GM12878 (cell line): ENCODE measurements around the gene AKAP13. TPM values are rescaled to one million over a fixed set of nuclear protein-coding genes. Genes with fewer than 3 reads are reported as not detected.
A peak's percentile ranks its signal among the peaks of the same experiment; 100 is the strongest.

Source experiments
- ATAC-seq: fragments of 200-7000 bp; cut with Tn5 transposase; 3 replicates; pipeline ENCODE4 v1.9.1; 2020; ENCODE audit warnings: mild to moderate bottlenecking, moderate library complexity
- BruUV-seq: library from RNA; stranded (reverse); fragments of 400-500 nt; replicated peaks from 2 replicates; lab custom pipeline; 2021; lab: Mats Ljungman, UMichigan
- CTCF ChIA-PET: fragments of 300-600 bp; sonication (Branson Sonifier 250); formaldehyde crosslinking; extraction: SDS; loops from one replicate; lab custom pipeline; 2021; ENCODE audit warnings: inconsistent platforms; lab: Yijun Ruan, JAX
- POLR2A ChIA-PET: fragments of 350-600 bp; formaldehyde crosslinking; extraction: SDS; loops from one replicate; lab custom pipeline; 2021; ENCODE audit warnings: inconsistent platforms; lab: Charles Lee
- RAD21 ChIA-PET: fragments of 300-600 bp; sonication (Branson Sonifier 250); formaldehyde crosslinking; loops from one replicate; lab custom pipeline; 2023; ENCODE audit warnings: antibody characterized with exemption; ENCODE audit not compliant: unreplicated experiment; lab: Charles Lee
- SMC1A ChIA-PET: fragments of 300-600 bp; sonication (Branson Sonifier 250); formaldehyde crosslinking; loops from one replicate; lab custom pipeline; 2023; ENCODE audit not compliant: unreplicated experiment, uncharacterized antibody; lab: Charles Lee
- DNase-seq: peaks from one replicate; pipeline ENCODE4 v3.0.0-alpha.2; 2011; ENCODE audit warnings: low read depth, low spot score
- FAIRE-seq: peaks from 3 replicates; lab custom pipeline; 2011; peaks lifted over from hg19 to GRCh38; lab: Jason Lieb, UNC
- H2AFZ ChIP-seq: 2 replicates; pipeline ENCODE4 v1.6.0; 2011; ENCODE audit warnings: low read depth, low read length, control low read depth; ENCODE audit not compliant: control insufficient read depth
- H3K27ac ChIP-seq: 2 replicates; pipeline ENCODE4 v1.5.1; 2011; ENCODE audit warnings: control low read depth; ENCODE audit not compliant: control insufficient read depth, insufficient read depth
- H3K27me3 ChIP-seq, 2 experiments: replicated peaks in 1 of 2; 2 replicates each; pipeline versions ENCODE4 v1.6.0 to v1.6.1; 2011; ENCODE audit warnings: low read length in 1 of 2; ENCODE audit not compliant: control insufficient read depth in 2 of 2, insufficient read depth in 2 of 2
- H3K36me3 ChIP-seq, 2 experiments: 2 replicates each; pipeline ENCODE4 v1.5.1; 2011; ENCODE audit warnings: low read length in 1 of 2; ENCODE audit not compliant: control insufficient read depth in 2 of 2, insufficient read depth in 2 of 2
- H3K4me1 ChIP-seq: 2 replicates; pipeline ENCODE4 v1.6.1; 2011; ENCODE audit warnings: mild to moderate bottlenecking, low read length, moderate library complexity, mixed read lengths; ENCODE audit not compliant: control insufficient read depth, insufficient read depth
- H3K4me2 ChIP-seq: 2 replicates; pipeline ENCODE4 v1.6.0; 2011; ENCODE audit warnings: control low read depth; ENCODE audit not compliant: control insufficient read depth, insufficient read depth
- H3K4me3 ChIP-seq: fragments of 200-600 bp; sonication (generic); 2 replicates; pipeline ENCODE4 v1.5.1; 2016
- H3K79me2 ChIP-seq: 2 replicates; pipeline ENCODE4 v1.6.0; 2011; ENCODE audit warnings: low read length; ENCODE audit not compliant: control insufficient read depth, insufficient read depth
- H3K9ac ChIP-seq: 2 replicates; pipeline ENCODE4 v1.8.0; 2011; ENCODE audit warnings: low read length, control low read depth, mixed read lengths; ENCODE audit not compliant: control insufficient read depth, insufficient read depth
- H3K9me3 ChIP-seq: replicated peaks from 3 replicates; pipeline ENCODE4 v1.5.1; 2011; ENCODE audit warnings: mild to moderate bottlenecking, low read length; ENCODE audit not compliant: control insufficient read depth, insufficient read depth
- H4K20me1 ChIP-seq: 2 replicates; pipeline ENCODE4 v1.6.0; 2011; ENCODE audit not compliant: control insufficient read depth, insufficient read depth
- BHLHE40 ChIP-seq, 2 experiments: fragments of 450-650 bp in 1 of 2; IDR thresholded peaks; 2 replicates each; pipeline ENCODE4 v1.6.1; 2011 to 2017; ENCODE audit warnings: low read depth in 2 of 2, borderline replicate concordance in 1 of 2, improper control_type of control experiment in 1 of 2, low read length in 1 of 2, mild to moderate bottlenecking in 1 of 2
- HDAC2 ChIP-seq: fragments of 200-600 bp; sonication (generic); IDR thresholded peaks from 2 replicates; pipeline ENCODE4 v1.6.1; 2017
- HDGF ChIP-seq: fragments of 450-650 bp; IDR thresholded peaks from 2 replicates; pipeline ENCODE4 v1.6.1; 2016; ENCODE audit warnings: antibody characterized with exemption
- MTA3 ChIP-seq: IDR thresholded peaks from 2 replicates; pipeline ENCODE4 v1.6.1; 2012; ENCODE audit warnings: low read length, inconsistent platforms, borderline replicate concordance
- RAD51 ChIP-seq: fragments of 450-650 bp; IDR thresholded peaks from 2 replicates; pipeline ENCODE4 v1.6.1; 2016; ENCODE audit warnings: moderate library complexity, mild to moderate bottlenecking, inconsistent platforms
- RBBP5 ChIP-seq: fragments of 200-600 bp; sonication (generic); conservative IDR thresholded peaks from 2 replicates; pipeline ENCODE4 v1.6.1; 2016
- RUNX3 ChIP-seq: IDR thresholded peaks from 2 replicates; pipeline ENCODE4 v1.6.1; 2012; ENCODE audit warnings: low read length, inconsistent platforms
- SREBF2 ChIP-seq: IDR thresholded peaks from 2 replicates; pipeline ENCODE4 v1.6.1; 2012; ENCODE audit warnings: mild to moderate bottlenecking, low read length
- SUZ12 ChIP-seq: fragments of 200-600 bp; sonication (generic); IDR thresholded peaks from one replicate; pipeline ENCODE4 v1.6.1; 2018; ENCODE audit warnings: antibody characterized with exemption, mild to moderate bottlenecking; ENCODE audit not compliant: unreplicated experiment
- ZNF217 ChIP-seq: fragments of 450-650 bp; IDR thresholded peaks from 2 replicates; pipeline ENCODE4 v1.6.1; 2017; ENCODE audit warnings: antibody characterized with exemption, mild to moderate bottlenecking
- whole genome bisulfite sequencing: methylation state at CpG from one replicate; pipeline ENCODE4 v1.1.6; 2016; ENCODE audit warnings: low lambda C conversion rate; ENCODE audit not compliant: insufficient replicate concordance, insufficient coverage; ENCODE audit errors: missing lambda C conversion rate; 5-methylcytosine and 5-hydroxymethylcytosine counted together
- in situ Hi-C: fragments of 300-500 bp; cut with MboI; formaldehyde crosslinking; loops from 9 replicates; pipeline ENCODE4 v1.14.3; 2018; ENCODE audit warnings: mixed read lengths
- intact Hi-C: fragments of 100-400 bp; cut with micrococcal nuclease; formaldehyde crosslinking; loops from one replicate; pipeline ENCODE4 v1.14.2; 2022; ENCODE audit not compliant: unreplicated experiment
- polyA plus RNA-seq, 11 experiments: library from polyadenylated mRNA; depleted of rRNA in 4 of 11; unstranded in 6 of 11; stranded (reverse) in 5 of 11; fragments of >200 nt; fragmentation: Nextera tagmentation in 4 of 11; fragmentation: Illumina TruSeq in 1 of 11; extraction: Ambion mirVana in 4 of 11; extraction: Trizol in 1 of 11; gene quantifications; 1 replicate in 1 of 11; 2 replicates in 10 of 11; pipeline versions ENCODE4 v1.2.1 to v1.2.3, GENCODE V29; 2011 to 2016; ENCODE audit warnings: inconsistent platforms in 2 of 11, missing spikeins in 2 of 11, low read depth in 1 of 11
- total RNA-seq, 4 experiments: library from RNA; depleted of rRNA in 3 of 4; stranded (reverse); fragments of >200 nt in 3 of 4; fragmentation: Illumina TruSeq in 1 of 4; extraction: Trizol in 1 of 4; gene quantifications; 2 replicates each; pipeline versions ENCODE4 v1.2.1 to v1.2.3, GENCODE V29; 2013 to 2021
- TF ChIP-seq, protein P1 (sequence below): fragments of 150-350 bp; IDR thresholded peaks from 2 replicates; pipeline ENCODE4 v1.6.1; 2014; ENCODE audit warnings: mild to moderate bottlenecking, low read depth, low read length

Gene AKAP13
- total and polyA plus RNA-seq, 10 of the 15 experiments (the other 5 are each of a cell fraction or from before 2014, with no cell fraction given): 14.4 to 74.9 (median 55.1) TPM

DNA sequence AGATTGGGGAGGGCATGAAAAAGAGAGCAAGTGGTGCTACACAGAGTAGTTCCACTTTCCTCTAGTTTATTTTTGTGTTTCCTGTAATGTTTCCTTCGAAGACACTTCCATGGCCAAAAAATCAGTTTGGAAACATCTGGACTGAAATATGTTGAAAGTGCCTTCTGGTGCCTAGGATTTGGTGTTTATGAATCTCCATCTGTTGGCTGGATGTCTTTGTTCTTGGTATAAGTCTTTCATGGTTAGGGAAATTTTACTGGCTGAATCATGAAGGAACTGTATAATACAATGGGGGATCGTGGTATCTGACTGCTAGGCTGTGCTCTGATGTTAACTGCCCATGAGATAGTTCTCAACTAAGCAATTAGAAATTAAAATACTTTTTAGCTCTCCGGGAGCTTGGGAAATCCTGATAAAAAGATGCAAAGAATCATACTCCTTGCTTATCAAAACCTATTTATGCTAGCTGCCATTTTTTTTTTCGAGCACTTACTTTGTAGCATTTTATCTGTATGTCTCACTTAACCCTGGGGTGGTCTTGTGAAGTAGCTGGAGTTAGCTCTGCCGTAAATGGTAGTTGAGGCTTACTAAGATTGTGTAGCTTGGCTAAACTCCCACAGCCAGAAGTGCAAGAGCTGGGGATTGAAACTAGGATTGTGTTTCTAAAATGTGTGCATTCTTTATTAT lies 21.9 kb downstream of the AKAP13 start:
- TF ChIP-seq HDGF: no peak
- peak; percentile 9; the same call in 1 of the 2 replicates for TF ChIP-seq RUNX3
- peak; percentile 54 for FAIRE-seq
- no peak for DNase-seq
- ChIA-PET POLR2A (interaction anchor here (0.6 to 2.4 kb wide), 5 partner anchors 9 to 771 kb away, joined by 3 to 10 read pairs (median 3); no protein-coding TSS in a partner anchor), RAD21 (interaction anchor here (0.9 to 6.9 kb wide), 5 partner anchors 11 to 90 kb away, joined by 3 to 93 read pairs (median 40); partner anchors contain the start of gene AKAP13), CTCF (interaction anchor here (0.6 to 7.6 kb wide), 11 partner anchors 12 to 1474 kb away, joined by 3 to 109 read pairs (median 4); partner anchors contain the start of gene AKAP13), SMC1A (interaction anchor here (0.6 to 6.6 kb wide), 13 partner anchors 10 to 103 kb away, joined by 3 to 89 read pairs (median 4); no protein-coding TSS in a partner anchor)
- peak overlapping the region; percentile 96 for H3K4me2 ChIP-seq
- H3K79me2 ChIP-seq: peaks cover 88% of the 10 kb centered on the region
- H3K4me3 ChIP-seq: peak overlapping the region; percentile 32; the same call in 1 of the 2 replicates
- no TSS peak for BruUV-seq
- no peaks in the 10 kb centered on the region for H3K36me3 ChIP-seq
- intact Hi-C loops (loop anchor here (10.0 kb wide), 1 partner anchor 302 kb away; no protein-coding TSS in a partner anchor), in situ Hi-C loops (no loop called here)
- H3K27me3 ChIP-seq: no peaks in the 10 kb centered on the region
- no peak overlapping the region for H2AFZ ChIP-seq
- H3K4me1 ChIP-seq: peaks cover 58% of the 10 kb centered on the region
- no peaks in the 10 kb centered on the region; the same call in 1 of the 2 replicates for H4K20me1 ChIP-seq
- H3K9me3 ChIP-seq: no peaks in the 10 kb centered on the region
- H3K27ac ChIP-seq: peak overlapping the region; percentile 75
- ATAC-seq: peak; percentile 64
- 51% methylated on average over 5 of the region's 5 CpGs for WGBS
- peak overlapping the region; percentile 36 for H3K9ac ChIP-seq

DNA sequence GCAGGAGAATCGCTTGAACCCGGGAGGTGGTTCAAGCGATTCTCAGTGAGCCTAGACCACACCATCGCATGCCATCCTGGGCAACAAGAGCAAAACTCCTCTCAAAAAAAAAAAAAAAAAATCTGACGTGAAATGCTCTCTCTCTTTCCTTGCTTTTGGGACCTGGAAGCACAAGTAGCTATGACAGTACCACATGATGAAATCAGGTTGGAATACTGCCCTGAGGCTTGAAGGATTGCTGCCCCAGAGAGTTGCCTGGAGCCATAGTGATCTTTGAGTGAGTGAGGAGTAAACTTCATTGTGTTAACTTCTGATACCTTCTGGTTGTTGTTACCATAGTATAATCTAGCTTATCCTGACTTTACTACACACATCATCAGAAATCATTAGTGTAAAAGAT lies 23.3 kb downstream of the AKAP13 start:
- H3K27ac ChIP-seq: peak overlapping the region; percentile 60
- ATAC-seq (no peak), FAIRE-seq (no peak), DNase-seq (no peak)
- peak overlapping the region; percentile 94 for H3K4me2 ChIP-seq
- 75% methylated on average over 5 of the region's 5 CpGs for WGBS
- H3K9me3 ChIP-seq: no peaks in the 10 kb centered on the region; the same call in 2 of the 3 replicates
- no peaks in the 10 kb centered on the region for H4K20me1 ChIP-seq
- peaks cover 70% of the 10 kb centered on the region for H3K4me1 ChIP-seq
- TF ChIP-seq ZNF217: no peak
- no peak for TF ChIP-seq MTA3
- TF ChIP-seq BHLHE40 (IDR thresholded peaks at IDR 0.05; ENCODE audit: borderline replicate concordance in 1 of 2, low read depth in 2 of 2, low read length in 1 of 2): no peak
- no peak for TF ChIP-seq RBBP5
- TF ChIP-seq, protein P1, sequence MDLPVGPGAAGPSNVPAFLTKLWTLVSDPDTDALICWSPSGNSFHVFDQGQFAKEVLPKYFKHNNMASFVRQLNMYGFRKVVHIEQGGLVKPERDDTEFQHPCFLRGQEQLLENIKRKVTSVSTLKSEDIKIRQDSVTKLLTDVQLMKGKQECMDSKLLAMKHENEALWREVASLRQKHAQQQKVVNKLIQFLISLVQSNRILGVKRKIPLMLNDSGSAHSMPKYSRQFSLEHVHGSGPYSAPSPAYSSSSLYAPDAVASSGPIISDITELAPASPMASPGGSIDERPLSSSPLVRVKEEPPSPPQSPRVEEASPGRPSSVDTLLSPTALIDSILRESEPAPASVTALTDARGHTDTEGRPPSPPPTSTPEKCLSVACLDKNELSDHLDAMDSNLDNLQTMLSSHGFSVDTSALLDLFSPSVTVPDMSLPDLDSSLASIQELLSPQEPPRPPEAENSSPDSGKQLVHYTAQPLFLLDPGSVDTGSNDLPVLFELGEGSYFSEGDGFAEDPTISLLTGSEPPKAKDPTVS: no peak
- no peak for TF ChIP-seq RAD51
- no peak for TF ChIP-seq SUZ12
- no peak for TF ChIP-seq HDAC2
- no peak for TF ChIP-seq SREBF2
- intact Hi-C loops: loop anchor here (2.0 to 10.0 kb wide), 2 partner anchors 21 to 301 kb away; no protein-coding TSS in a partner anchor
- H3K4me3 ChIP-seq: no peak overlapping the region
- H3K79me2 ChIP-seq: peaks cover 92% of the 10 kb centered on the region
- in situ Hi-C loops: no loop called here
- no peaks in the 10 kb centered on the region for H3K36me3 ChIP-seq
- RAD21 ChIA-PET: interaction anchor here (0.9 to 6.9 kb wide), 12 partner anchors 9 to 107 kb away, joined by 3 to 93 read pairs (median 6); partner anchors contain the start of gene AKAP13
- no peak overlapping the region for H2AFZ ChIP-seq
- POLR2A ChIA-PET: interaction anchor here (0.6 to 2.4 kb wide), 10 partner anchors 10 to 706 kb away, joined by 3 to 15 read pairs (median 5); partner anchors contain the start of gene AKAP13
- CTCF ChIA-PET: interaction anchor here (0.7 to 7.6 kb wide), 16 partner anchors 7 to 437 kb away, joined by 3 to 109 read pairs (median 4); no protein-coding TSS in a partner anchor
- SMC1A ChIA-PET: interaction anchor here (0.7 to 6.6 kb wide), 23 partner anchors 9 to 181 kb away, joined by 3 to 89 read pairs (median 5); no protein-coding TSS in a partner anchor
- BruUV-seq: no TSS peak
- no peak overlapping the region for H3K9ac ChIP-seq
- H3K27me3 ChIP-seq: no peaks in the 10 kb centered on the region
